NCI-H2196 (cell line): ENCODE data around the gene PLP1.
"Not testable (repeated sequence)": the region's sequence is repeated elsewhere in the genome, so short reads cannot be mapped to it uniquely, and the experiment has no call there.

ENCODE experiments used
- DNase-seq: peaks from one replicate; lab custom pipeline; 2025; ENCODE audit not compliant: unreplicated experiment; lab: John Stamatoyannopoulos, UW

The PLP1 gene

DNA sequence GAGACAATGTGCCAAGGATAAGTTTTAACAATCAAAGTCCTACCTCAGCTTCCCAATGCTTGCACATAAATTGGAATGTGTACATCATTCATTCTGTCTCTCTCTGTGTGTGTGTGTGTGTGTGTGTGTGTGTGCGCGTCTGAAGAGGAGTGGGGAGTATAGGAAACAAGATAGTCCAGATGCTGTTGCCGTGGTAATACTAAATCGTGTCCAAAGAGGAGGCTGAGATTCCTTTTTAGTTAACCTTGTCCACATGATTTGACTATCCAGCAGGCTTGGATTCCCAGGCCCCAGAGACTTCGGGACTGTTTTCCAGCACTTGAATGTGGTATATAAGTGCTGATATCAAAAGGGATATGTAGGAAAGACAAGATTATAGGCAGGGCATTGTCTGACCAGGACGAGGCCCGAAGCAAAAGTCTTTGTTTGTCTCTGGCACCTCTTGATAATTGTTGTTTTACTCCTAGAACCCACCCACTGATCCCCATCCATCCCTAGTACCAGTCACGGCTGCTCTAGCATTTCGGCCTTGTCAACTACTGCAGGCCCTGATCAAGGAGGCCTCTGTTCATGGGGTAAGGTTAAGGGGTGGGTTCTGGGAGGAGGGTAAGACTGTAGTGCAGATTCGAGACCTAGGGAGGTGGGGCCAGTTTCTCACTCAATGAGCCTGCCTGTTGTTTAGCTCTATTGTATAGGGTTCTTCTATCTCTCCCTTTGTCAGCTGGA is 3.9 kb downstream of the PLP1 start:
- no peak for DNase-seq

DNA sequence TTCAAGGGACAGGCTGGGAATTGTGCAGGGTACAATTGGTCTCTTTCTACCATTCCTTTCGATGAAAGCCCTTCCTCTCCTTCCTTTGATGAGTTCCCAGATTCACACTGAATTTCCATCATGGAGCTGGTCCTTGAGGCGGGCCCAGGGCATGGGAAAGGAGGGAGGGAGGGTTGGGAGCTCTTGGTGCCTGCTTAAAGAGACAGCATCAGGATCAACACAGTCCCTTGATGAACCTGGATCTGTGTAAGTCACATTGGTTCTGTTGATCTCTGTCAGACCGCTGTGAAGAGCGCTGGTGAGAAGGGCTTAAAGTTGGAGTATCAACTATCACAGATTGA is 4.4 kb downstream of the PLP1 start:
- DNase-seq, result no peak

DNA sequence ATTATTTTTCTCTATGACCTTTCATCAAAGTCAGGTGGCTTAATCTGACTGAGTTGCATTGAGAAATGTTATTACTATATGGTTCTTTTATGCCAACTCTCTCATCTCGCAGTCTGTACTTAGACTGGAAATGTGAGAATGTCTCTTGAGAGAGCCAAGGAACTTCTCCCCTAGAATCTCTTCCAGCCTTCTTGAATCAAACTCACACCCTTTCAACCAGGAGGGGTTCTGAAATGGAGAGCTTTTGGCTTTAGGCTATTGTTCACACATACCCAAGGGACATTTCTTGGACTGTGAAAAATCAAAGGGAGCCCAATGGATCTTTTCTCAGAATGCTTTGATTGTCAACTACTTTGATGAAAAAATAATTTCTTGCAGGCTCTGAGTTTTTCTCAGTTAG is 5.1 kb downstream of the PLP1 start:
- no peak for DNase-seq

DNA sequence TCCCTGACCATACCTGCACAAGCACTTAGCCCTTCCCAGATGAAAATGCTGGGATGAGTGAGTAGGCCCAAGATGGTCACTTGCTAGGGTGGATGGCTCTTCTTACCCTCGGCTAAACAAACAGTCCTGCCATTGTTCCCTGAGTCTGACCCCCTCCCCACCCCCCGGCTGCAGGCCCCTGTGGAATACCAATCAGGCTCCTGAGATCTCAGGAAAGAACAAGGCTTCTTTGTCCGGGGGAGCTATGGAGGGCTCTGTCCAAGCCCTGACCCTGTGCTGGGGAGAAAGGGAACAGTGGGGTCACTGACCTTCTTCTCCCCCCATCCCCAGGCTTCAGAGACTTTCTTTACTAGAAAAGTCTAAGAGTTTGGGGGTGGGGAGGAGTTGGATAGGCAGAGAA is 6.0 kb downstream of the PLP1 start:
- DNase-seq, result no peak

DNA sequence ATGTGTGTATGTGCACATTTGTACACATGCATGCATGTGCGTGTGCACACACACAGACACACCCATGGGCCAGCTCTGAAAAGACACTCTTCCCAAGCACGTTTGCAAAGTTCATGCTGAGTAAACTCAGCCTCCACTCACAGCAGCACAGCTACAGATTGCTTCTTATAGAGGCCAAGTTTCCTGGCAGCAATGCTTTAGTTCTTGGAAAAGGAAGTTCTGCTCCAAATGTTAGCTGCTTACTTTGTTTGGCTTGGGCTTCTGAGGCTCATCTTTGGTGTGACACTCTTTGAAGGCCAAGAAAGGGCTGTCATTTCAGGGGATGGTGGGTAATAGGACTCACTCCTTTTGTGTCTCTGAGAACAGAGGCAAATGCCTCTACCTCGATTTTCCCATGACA is 6.6 kb downstream of the PLP1 start:
- no peak for DNase-seq

DNA sequence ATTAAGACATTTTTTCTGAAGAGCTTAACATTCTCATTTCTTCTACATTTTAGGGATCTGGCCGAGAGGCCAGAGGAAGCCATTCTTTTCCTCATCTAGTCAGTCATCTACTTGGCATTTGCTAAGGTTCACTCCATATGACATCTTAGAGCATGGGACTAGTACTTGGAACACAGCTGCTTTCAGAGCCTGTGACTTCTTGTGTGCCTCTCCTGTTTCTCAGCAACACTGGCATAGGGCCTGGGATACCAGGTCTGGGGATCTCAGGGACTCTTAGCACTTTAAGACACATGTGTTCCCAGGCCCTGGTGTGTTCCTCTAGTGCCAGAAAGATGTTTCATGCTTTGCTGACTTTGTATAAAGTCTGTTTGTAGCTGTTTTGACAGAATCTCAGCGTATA is 7.3 kb downstream of the PLP1 start:
- DNase-seq, result no peak

DNA sequence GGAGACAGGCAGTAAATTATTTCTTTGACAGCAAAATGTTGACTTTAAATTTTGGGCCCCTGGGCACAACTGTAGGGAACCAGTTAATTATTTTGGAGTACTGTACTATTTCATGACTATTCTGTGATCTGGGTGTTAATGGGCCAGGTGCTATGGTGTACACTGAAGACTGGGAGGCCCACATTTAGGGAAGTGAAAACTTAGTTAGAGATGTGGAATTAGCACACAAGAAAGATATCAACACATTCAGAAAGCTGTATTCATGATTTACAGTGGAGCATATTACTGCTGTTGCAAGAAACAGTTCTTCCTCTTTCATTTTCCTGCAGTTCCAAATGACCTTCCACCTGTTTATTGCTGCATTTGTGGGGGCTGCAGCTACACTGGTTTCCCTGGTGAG is 12.4 kb downstream of the PLP1 start:
- no peak for DNase-seq

DNA sequence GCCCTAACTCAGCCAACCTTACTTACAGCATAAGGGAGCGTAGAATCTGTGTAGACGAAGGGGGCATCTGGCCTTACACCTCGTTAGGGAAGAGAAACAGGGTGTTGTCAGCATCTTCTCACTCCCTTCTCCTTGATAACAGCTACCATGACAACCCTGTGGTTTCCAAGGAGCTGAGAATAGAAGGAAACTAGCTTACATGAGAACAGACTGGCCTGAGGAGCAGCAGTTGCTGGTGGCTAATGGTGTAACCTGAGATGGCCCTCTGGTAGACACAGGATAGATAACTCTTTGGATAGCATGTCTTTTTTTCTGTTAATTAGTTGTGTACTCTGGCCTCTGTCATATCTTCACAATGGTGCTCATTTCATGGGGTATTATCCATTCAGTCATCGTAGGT is 14.6 kb downstream of the PLP1 start:
- DNase-seq, result no peak

DNA sequence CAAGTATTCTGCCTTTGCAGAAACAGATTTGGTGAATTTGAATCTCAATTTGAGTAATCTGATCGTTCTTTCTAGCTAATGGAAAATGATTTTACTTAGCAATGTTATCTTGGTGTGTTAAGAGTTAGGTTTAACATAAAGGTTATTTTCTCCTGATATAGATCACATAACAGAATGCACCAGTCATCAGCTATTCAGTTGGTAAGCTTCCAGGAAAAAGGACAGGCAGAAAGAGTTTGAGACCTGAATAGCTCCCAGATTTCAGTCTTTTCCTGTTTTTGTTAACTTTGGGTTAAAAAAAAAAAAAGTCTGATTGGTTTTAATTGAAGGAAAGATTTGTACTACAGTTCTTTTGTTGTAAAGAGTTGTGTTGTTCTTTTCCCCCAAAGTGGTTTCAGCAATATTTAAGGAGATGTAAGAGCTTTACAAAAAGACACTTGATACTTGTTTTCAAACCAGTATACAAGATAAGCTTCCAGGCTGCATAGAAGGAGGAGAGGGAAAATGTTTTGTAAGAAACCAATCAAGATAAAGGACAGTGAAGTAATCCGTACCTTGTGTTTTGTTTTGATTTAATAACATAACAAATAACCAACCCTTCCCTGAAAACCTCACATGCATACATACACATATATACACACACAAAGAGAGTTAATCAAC is 15.3 kb downstream of the PLP1 start:
- DNase-seq, result no peak

DNA sequence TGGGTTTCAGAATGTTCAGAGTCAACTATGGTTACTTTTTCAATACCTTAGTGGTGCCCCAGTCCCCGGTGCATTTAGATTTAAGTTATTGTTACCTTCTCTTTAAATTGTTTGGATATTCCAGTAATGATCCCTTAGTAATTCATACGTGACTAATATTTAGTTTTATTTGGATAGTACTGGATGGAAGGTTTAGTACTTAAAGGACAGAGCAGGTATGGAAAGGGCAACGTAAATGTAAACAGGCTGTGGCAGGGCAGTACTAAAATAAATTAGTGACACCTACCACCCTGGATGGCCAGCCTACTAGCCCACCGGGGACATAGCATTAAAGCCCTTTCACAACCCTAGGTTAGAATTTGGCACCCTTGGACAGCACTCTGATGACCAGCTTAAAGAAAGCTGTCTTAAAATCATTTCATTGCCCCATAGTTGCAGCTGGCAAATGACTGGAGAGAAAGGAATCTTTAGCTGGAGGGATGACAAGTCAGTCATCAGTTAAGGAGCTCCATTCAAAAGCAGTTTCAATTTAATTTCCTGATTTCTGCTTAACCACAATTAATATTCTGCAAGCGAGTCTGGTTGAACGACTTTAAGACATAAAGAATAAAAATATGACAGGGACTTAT is 16.4 kb downstream of the PLP1 start:
- DNase-seq, result no peak

DNA sequence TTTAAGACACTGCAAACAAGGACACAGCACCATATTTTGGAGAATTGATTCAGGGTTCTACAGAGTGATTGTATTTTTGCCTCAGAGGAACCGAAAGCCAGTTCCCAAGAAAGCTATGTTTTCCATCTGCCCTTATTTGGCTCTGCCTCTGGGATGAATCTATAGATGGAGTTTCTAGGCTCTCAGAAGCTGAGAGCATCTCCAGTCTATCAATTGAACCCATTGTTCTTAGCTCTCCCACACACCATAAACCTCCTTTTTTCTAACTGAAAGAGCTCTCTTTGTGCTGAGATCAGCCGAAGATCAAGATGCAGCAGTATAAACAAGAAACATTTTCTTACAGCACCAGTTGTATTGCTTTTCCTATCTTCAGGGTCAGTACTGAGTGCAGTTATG is 16.9 kb downstream of the PLP1 start:
- no peak for DNase-seq

DNA sequence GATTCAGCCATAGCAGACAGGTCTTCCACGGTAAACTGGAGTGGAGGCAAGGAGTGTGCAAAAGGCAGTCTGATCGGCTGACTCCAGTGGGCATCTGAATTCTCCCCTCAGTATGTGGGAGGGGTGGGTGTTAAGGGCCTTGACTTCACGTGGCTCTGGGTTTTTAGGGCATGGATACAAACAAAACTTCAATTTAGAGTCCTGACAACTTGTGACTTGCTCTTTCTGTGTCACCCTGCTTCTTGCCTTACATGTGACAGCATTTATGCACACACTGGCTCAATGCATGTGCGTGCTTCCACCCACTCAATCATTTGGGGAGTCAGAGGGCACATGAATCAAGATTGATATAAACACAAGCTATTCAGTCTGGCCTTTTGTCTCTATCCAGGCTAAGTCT is 17.5 kb downstream of the PLP1 start:
- no peak for DNase-seq

DNA sequence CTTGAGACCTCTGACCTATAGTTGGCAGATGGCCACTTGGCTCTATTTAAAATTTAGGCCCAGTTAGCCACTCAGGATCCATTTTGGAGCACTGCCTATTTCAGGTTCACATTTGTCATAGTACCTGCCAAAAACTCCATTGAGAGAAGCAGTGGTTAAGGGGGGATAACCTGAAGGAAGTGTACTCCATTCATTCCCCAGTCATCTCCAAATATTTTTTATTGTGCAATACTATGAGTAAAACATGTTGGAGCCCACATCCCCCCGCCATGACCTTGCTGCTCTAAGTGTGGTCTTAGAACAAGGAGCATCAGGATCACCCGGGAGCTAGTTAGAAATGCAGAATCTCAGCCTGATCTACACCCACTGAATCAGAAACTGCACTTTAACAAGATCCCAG is 21.1 kb downstream of the PLP1 start:
- no peak for DNase-seq

DNA sequence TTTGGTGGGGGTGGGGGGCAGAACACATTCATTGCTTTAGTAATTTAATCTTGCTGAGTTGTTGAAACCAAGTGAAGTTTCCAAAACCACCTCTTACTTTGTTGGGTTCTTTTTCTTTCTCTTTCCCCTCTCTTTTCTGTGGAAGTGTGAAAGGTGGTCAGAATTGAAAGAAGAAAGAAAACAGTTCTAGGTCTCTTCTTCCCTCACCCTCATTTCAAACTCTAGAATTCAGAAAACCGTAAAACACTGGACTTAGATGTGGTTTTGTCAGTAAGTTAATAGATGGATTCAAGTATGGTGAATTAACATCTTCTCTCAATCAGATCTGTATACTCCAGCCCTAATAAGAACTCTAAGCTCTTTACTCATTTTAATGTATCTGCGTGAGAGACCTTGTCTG is 23.7 kb downstream of the PLP1 start:
- DNase-seq, result no peak

DNA sequence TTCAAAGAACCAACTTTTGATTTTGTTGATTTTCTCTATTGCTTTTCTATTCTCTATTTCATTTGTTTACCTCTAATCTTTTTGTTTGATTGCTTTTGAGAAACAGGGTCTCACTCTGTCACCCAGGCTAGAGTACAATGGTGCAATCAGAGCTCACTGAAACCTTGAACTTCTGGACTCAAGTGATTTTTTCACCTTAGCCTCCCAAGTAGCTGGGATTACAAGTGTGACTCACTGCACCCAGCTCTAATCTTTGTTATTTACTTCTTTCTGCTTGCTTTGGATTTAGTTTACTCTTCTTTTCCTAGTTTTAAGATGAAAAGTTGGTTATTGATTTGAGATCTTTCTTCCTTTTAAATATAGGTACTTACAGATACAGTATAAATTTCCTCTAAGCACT is 29.2 kb downstream of the PLP1 start:
- no peak for DNase-seq

DNA sequence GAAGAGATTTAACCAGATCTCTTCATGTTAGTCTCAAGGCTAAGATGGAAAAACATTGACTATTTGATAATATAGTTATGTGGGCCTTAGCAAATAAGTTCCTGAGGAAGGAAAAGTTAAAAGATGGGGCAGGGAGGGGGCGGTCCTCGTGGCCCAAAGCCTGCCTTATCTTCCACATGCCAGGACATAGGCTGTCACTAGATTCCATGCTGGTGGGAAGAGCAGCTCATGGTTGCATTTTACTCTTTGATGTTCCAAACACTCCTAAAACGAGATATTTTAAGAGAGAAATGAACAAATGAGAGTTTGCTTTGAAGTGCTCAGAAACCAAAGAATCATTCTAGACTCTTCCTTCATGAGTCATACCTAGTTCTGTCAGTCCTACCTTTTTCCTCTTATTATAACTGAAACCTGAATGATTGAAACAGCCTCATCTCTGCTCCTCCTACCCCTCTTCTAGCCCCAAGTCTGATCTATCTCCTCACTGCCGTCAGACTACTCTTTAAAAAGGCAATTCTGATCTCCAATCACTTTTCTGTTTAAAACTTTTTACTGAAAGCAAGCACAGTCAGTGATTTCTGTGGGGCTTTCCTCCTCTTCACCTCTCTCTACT is 30.3 kb downstream of the PLP1 start:
- no peak for DNase-seq

DNA sequence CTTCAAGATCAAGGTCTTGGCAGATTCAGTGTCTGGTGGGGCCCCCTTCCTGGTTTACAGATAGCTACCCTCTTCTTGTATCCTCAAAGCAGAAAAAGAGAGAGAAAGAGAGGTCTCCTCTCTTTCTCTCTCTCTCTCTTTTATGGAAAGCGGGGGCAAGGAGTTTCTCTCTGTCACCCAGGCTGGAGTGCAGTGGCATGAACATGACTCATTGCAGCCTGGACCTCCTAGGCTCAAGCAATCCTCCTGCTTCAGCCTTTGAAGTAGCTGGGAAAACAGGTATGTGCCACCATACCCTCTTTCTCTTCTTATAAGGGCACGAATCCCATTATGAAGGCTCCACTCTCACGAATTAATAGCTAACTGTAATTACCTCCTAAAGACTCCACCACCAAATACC is 35.2 kb downstream of the PLP1 start:
- no peak for DNase-seq

DNA sequence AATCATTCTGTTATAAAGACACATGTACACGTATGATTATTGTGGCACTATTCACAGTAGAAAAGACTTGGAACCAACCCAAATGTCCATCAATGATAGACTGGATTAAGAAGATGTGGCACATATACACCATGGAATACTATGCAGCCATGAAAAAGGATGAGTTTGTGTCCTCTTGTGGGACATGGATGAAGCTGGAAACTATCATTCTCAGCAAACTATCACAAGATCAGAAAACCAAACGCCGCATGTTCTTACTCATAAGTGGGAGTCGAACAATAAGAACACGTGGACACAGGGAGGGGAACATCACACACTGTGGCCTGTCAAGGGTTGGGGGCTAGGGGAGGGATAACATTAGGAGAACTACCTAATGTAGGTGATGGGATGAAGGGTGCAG is 40.5 kb downstream of the PLP1 start:
- not testable (repeated sequence) for DNase-seq

DNA sequence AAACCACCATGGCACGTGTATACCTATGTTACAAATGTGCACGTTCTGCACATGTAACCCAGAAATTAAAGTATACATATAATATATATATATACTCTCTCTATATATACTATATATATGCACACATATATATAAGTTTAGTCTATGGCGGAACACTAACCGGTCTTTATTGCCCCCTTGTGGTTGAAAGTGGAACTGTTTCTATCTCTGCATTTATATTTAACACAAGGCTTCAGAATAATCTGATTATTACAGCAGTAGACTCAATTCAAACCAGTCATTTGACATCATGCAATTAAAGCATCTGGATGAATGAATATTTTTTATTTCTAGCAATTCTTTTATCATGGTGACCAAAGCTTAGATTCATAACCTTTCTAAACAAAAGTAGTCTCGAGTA is 40.9 kb downstream of the PLP1 start:
- peak; percentile 45 for DNase-seq

DNA sequence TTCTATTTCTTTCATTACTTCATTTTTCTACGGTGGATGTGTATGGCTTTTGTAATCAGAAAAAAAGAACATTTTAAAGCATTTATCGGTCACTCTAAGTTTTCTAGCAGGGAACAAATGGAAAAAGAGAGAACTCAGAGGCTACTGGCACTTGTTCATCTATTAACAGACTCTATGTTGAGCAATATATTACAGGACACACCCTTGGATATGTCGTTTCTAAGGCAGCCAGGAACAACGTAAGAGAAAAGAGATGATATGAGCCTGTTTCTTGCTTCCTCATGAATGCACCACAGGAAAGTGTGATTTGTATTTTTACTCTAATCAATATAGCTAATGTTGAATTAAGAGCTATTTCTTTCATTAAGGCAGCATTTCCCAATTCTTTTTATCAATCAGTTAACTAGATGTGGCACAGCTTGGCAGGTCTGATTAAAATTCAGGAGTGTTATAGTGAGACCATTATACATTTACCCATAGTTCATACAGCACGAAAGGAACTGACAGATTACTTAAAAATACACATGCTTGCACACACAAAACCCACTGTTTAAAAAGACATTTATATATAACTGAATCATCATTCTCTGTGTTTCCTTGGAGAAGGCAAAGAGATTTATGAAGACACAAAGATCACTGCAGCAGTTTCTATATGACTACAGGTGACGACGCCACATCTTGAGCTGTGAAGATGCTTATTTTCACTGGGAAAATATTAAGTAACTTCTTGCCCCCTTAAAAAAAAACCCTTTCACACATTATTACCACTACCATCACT is 42.4 kb downstream of the PLP1 start:
- DNase-seq, result no peak

DNA sequence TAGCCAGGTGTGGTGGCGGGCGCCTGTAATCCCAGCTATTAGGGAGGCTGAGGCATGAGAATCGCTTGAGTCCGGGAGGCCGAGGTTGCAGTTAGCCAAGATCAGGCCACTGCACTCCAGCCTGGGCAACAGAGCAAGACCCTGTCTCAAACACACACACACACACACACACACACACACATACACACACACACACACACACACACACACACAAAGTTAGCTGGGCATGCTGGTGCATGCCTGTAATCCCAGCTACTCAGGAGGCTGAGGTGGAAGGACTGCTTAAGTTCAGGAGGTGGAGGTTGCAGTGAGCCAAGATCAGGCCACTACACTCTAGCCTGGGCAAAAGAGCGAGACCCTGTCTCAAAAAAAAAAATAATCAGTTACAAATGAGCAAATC is 44.2 kb downstream of the PLP1 start:
- not testable (repeated sequence) for DNase-seq

DNA sequence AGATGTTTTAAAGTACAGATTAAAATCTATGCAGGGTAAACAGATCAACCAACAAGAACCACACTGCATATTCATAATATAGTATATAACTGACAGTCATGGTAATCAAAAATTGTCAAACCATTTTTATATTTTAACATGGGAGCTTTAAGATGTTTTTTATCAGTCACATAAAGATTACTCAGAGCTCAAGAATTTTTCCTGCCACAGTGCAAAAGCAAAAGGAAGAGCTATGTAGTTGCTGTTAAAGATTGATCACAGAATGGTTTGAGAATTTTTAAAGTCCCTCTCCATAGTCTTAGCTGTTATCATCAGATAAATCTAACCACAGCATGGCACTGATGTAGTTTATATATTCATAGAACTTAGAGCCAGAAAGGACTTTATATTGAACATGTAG is 47.0 kb downstream of the PLP1 start:
- DNase-seq, result no peak
